ENCODE data around the gene MFSD6. TPM values are rescaled to one million over a fixed set of nuclear protein-coding genes. Genes with fewer than 3 reads are reported as not detected.

The MFSD6 gene
- polyA plus RNA-seq, 3 donors, result 8.8 to 15.7 (median 12.9) TPM

GRCh38 chr2:190440113-190440512, 32.0 kb downstream of the MFSD6 start:
- no peak overlapping the region for H3K4me3 ChIP-seq (replicated peaks in 1 of 3; ENCODE audit: low read depth in 2 of 3, low read length in 3 of 3)
- H3K9ac ChIP-seq (ENCODE audit: insufficient read depth, low read length, poor library complexity, severe bottlenecking), result no peak overlapping the region
- H3K79me2 ChIP-seq (ENCODE audit: insufficient read depth, low read length), result peaks cover 47% of the 10 kb centered on the region
- H3K4me2 ChIP-seq (replicated peaks; ENCODE audit: extremely low read depth, low read length, poor library complexity, severe bottlenecking), result no peak overlapping the region
- Mint-ChIP-seq H3K4me1 (peaks cover 16% of the 10 kb centered on the region), H3K36me3 (peaks cover 30 to 39% of the 10 kb centered on the region in 2 donors), H3K9me3 (no peaks in the 10 kb centered on the region), H3K4me3 (no peak overlapping the region), H3K27ac (no peak overlapping the region), H3K27me3 (ENCODE audit: low read depth in 3 of 3) (no peaks in the 10 kb centered on the region)
- DNase-seq, result no peak
- no peaks in the 10 kb centered on the region for H3K27me3 ChIP-seq (ENCODE audit: control insufficient read depth in 2 of 2, insufficient read depth in 2 of 2, low read length in 2 of 2)
- TF ChIP-seq CTCF (IDR thresholded peaks at IDR 0.05), result no peak
- H3K4me1 ChIP-seq (ENCODE audit: control insufficient read depth in 1 of 2, insufficient read depth in 2 of 2, low read length in 2 of 2), result peaks cover 5 to 6% of the 10 kb centered on the region in 2 donors
- peaks cover 67% of the 10 kb centered on the region for H4K20me1 ChIP-seq (ENCODE audit: insufficient read depth, low read length)
- no peaks in the 10 kb centered on the region for H3K9me3 ChIP-seq (replicated peaks in 1 of 2; ENCODE audit: control insufficient read depth in 1 of 2, insufficient read depth in 1 of 2, low read length in 2 of 2)
- H3K27ac ChIP-seq (ENCODE audit: low read depth in 1 of 2, low read length in 2 of 2), result no peak overlapping the region
- H3K36me3 ChIP-seq (replicated peaks in 1 of 2; ENCODE audit: control insufficient read depth in 1 of 2, insufficient read depth in 2 of 2, low read length in 2 of 2), result peaks cover 18 to 68% of the 10 kb centered on the region in 2 donors
- H2AFZ ChIP-seq (ENCODE audit: insufficient read depth, low read depth, low read length, poor library complexity, severe bottlenecking), result no peak overlapping the region
- intact Hi-C loops (cut with micrococcal nuclease), result no loop called here

- Histone ChIP-seq H3K36me3 (replicated peaks in 1 of 2; ENCODE audit: control insufficient read depth in 1 of 2, insufficient read depth in 2 of 2, low read length in 2 of 2) (peaks cover 13 to 59% of the 10 kb centered on the region in 2 donors), H3K9ac (ENCODE audit: insufficient read depth, low read length, poor library complexity, severe bottlenecking) (no peak overlapping the region), H3K79me2 (ENCODE audit: insufficient read depth, low read length) (peaks cover 59% of the 10 kb centered on the region), H3K4me2 (replicated peaks; ENCODE audit: extremely low read depth, low read length, poor library complexity, severe bottlenecking) (no peak overlapping the region), H3K27ac (ENCODE audit: low read depth in 1 of 2, low read length in 2 of 2) (no peak overlapping the region), H4K20me1 (ENCODE audit: insufficient read depth, low read length) (peaks cover 61% of the 10 kb centered on the region), H2AFZ (ENCODE audit: insufficient read depth, low read depth, low read length, poor library complexity, severe bottlenecking) (no peak overlapping the region), H3K9me3 (replicated peaks in 1 of 2; ENCODE audit: control insufficient read depth in 1 of 2, insufficient read depth in 1 of 2, low read length in 2 of 2) (no peaks in the 10 kb centered on the region), H3K27me3 (ENCODE audit: control insufficient read depth in 2 of 2, insufficient read depth in 2 of 2, low read length in 2 of 2) (no peaks in the 10 kb centered on the region), H3K4me1 (ENCODE audit: control insufficient read depth in 1 of 2, insufficient read depth in 2 of 2, low read length in 2 of 2) (no peaks in the 10 kb centered on the region), H3K4me3 (replicated peaks in 1 of 3; ENCODE audit: low read depth in 2 of 3, low read length in 3 of 3) (no peak overlapping the region)
- intact Hi-C loops (cut with micrococcal nuclease), result no loop called here
- peaks cover 7% of the 10 kb centered on the region for H3K4me1 Mint-ChIP-seq
- no peak for DNase-seq
- WGBS (ENCODE audit: insufficient coverage), result 95% methylated on average over 4 of the region's 4 CpGs
- peaks cover 21 to 33% of the 10 kb centered on the region in 2 donors for H3K36me3 Mint-ChIP-seq
- H3K27ac Mint-ChIP-seq, result peak overlapping the region in 2 of 7 donors; percentile 19 to 33
- no peak for TF ChIP-seq CTCF (IDR thresholded peaks at IDR 0.05)
- no peaks in the 10 kb centered on the region for H3K9me3 Mint-ChIP-seq
- H3K4me3 Mint-ChIP-seq, result no peak overlapping the region
- no peaks in the 10 kb centered on the region for H3K27me3 Mint-ChIP-seq (ENCODE audit: low read depth in 3 of 3)
These were observed 33.4 kb downstream of the MFSD6 start for GRCh38 chr2:190441564-190441963.
